Measurements from ENCODE around the gene LUC7L.

DNA sequence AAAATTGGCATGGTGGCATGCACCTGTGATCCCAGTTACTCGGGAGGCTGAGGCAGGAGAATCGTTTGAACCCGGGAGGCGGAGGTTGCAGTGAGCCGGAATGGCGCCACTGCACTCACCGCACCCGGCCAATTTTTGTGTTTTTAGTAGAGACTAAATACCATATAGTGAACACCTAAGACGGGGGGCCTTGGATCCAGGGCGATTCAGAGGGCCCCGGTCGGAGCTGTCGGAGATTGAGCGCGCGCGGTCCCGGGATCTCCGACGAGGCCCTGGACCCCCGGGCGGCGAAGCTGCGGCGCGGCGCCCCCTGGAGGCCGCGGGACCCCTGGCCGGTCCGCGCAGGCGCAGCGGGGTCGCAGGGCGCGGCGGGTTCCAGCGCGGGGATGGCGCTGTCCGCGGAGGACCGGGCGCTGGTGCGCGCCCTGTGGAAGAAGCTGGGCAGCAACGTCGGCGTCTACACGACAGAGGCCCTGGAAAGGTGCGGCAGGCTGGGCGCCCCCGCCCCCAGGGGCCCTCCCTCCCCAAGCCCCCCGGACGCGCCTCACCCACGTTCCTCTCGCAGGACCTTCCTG lies 49.1 kb downstream of the LUC7L start, which contains the start of gene HBQ1:
- TF ChIP-seq, protein P1, sequence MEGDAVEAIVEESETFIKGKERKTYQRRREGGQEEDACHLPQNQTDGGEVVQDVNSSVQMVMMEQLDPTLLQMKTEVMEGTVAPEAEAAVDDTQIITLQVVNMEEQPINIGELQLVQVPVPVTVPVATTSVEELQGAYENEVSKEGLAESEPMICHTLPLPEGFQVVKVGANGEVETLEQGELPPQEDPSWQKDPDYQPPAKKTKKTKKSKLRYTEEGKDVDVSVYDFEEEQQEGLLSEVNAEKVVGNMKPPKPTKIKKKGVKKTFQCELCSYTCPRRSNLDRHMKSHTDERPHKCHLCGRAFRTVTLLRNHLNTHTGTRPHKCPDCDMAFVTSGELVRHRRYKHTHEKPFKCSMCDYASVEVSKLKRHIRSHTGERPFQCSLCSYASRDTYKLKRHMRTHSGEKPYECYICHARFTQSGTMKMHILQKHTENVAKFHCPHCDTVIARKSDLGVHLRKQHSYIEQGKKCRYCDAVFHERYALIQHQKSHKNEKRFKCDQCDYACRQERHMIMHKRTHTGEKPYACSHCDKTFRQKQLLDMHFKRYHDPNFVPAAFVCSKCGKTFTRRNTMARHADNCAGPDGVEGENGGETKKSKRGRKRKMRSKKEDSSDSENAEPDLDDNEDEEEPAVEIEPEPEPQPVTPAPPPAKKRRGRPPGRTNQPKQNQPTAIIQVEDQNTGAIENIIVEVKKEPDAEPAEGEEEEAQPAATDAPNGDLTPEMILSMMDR (optimal IDR thresholded peaks at IDR 0.05 in 1 of 3, IDR thresholded peaks at IDR 0.05 in 1 of 3, conservative IDR thresholded peaks at IDR 0.05 in 1 of 3; ENCODE audit: extremely low read depth in 1 of 3, insufficient read depth in 2 of 3, low read length in 3 of 3): peak in 1 of 3 experiments; percentile 60
- peak; percentile 34 for TF ChIP-seq EZH2 (IDR thresholded peaks at IDR 0.05; ENCODE audit: low read length)

Data from keratinocyte (primary cell).